Stimulated activated memory B cell treated with anti-CD40 and anti-IgM and Interleukin-4, amounts not matched to agents 10 μg/mL and 1 μg/mL and 100 μg/mL, for 72 hours (primary cell): ENCODE measurements around the gene CDC14B.
"Not testable (repeated sequence)": the region's sequence is repeated elsewhere in the genome, so short reads cannot be mapped to it uniquely, and the experiment has no call there.

ENCODE experiments used
- ATAC-seq: fragments of 150-1000 bp; cut with Tn5 transposase; 2 replicates; pipeline ENCODE4 v1.10.0; 2021
- H3K27ac Mint-ChIP-seq: one replicate; pipeline ENCODE4 v1.8.0; 2022; ENCODE audit warnings: mild to moderate bottlenecking, mixed read lengths
- H3K27me3 Mint-ChIP-seq: one replicate; pipeline ENCODE4 v1.8.0; 2022; ENCODE audit warnings: mixed read lengths
- H3K36me3 Mint-ChIP-seq: one replicate; pipeline ENCODE4 v1.8.0; 2022; ENCODE audit warnings: mixed read lengths
- H3K4me1 Mint-ChIP-seq: one replicate; pipeline ENCODE4 v1.8.0; 2022; ENCODE audit warnings: mixed read lengths
- H3K4me3 Mint-ChIP-seq: one replicate; pipeline ENCODE4 v1.8.0; 2022; ENCODE audit warnings: mild to moderate bottlenecking, moderate library complexity, mixed read lengths
- H3K9me3 Mint-ChIP-seq: one replicate; pipeline ENCODE4 v1.8.0; 2022; ENCODE audit warnings: mixed read lengths

The CDC14B gene

DNA sequence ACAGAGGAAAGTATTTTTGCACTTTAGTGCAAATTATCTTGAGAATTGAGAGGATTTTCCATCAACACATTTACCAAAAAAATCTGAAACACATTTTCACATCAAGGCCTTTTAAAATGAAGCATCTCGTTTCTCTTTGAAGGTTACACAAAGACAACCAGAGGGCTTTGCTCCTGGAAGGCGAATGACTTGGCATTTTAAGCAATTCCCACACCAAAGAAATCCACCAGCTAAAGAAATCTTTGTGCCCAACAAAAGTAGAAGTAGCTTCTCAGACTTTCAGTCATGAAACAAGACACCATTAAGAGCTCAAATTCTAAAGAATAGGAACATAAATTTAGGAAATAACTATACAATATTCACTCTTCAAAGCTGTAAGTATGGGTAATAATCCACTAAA, 109.8 kb downstream of the CDC14B start:
- H3K27me3 Mint-ChIP-seq: no peaks in the 10 kb centered on the region

GRCh38 chr9:96509026-96509425, 110.6 kb downstream of the CDC14B start:
- Mint-ChIP-seq H3K4me1 (no peaks in the 10 kb centered on the region), H3K27me3 (no peaks in the 10 kb centered on the region), H3K27ac (no peak overlapping the region), H3K4me3 (no peak overlapping the region), H3K9me3 (no peaks in the 10 kb centered on the region), H3K36me3 (peaks cover 29% of the 10 kb centered on the region)
- ATAC-seq: no peak

More for the DNA sequence above, 109.8 kb downstream of the CDC14B start:
- ATAC-seq: no peak
- Mint-ChIP-seq H3K9me3 (no peaks in the 10 kb centered on the region), H3K4me3 (no peak overlapping the region), H3K36me3 (peaks cover 30% of the 10 kb centered on the region), H3K4me1 (no peaks in the 10 kb centered on the region), H3K27ac (no peak overlapping the region)

DNA sequence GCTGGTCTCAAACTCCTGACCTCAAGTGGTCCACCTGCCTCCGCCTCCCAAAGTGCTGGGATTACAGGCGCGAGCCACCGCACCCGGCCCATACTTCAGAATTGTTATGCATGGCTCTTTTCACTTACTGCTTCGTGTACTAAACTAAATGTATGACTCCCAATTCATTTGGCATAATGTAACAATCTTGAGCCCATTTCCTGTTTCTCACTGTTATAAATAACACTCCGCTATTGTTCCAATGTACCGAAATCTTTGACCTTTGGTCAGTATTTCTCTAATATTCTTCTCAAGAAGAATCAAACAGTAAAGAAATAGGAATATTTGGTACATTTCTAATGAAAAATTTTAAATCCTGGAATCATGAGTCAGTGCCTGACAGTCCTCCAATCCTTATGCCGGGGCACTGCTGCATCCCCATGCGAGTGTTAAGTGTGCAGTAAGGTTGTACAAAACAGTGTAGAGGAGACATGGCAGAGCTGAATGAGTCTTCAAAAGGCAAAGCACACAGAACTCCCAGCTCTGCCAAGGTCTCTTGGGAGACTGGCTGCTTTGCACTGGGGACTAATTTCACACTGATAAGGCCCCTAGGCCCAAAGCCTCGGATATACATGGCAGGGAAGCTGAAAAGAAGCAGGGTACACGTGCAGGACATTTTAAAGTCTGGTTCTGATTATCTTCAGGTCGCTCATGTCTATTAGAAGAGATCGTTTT, 111.3 kb downstream of the CDC14B start:
- H3K4me1 Mint-ChIP-seq: no peaks in the 10 kb centered on the region
- no peak for ATAC-seq
- no peak overlapping the region for H3K4me3 Mint-ChIP-seq
- no peaks in the 10 kb centered on the region for H3K27me3 Mint-ChIP-seq
- H3K36me3 Mint-ChIP-seq: peaks cover 29% of the 10 kb centered on the region
- H3K9me3 Mint-ChIP-seq: no peaks in the 10 kb centered on the region
- H3K27ac Mint-ChIP-seq: no peak overlapping the region

GRCh38 chr9:96505316-96505991, 114.2 kb downstream of the CDC14B start:
- no peak overlapping the region for H3K4me3 Mint-ChIP-seq
- no peaks in the 10 kb centered on the region for H3K27me3 Mint-ChIP-seq
- H3K36me3 Mint-ChIP-seq: peaks cover 27% of the 10 kb centered on the region
- H3K4me1 Mint-ChIP-seq: no peaks in the 10 kb centered on the region
- H3K9me3 Mint-ChIP-seq: no peaks in the 10 kb centered on the region
- H3K27ac Mint-ChIP-seq: no peak overlapping the region
- ATAC-seq: no peak

DNA sequence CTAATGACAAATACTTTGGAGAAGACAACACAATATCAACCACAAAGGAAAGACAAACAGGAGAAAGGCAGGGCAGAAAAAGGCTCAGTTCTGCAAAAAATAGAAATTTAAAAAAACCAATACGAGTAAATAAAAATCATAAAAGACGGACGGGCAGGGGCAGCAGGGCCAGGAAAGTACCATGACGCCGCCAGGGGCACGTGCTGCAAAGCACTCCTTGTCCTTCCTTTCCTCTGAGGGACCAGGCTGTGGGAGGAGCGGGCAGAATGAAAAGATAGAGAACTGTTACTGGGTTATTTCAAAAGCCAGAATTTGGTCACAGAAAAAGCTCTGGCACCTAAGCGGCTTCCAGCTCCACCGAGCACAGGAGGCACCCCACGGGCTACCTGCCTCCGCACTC, 115.7 kb downstream of the CDC14B start:
- no peak overlapping the region for H3K27ac Mint-ChIP-seq
- no peaks in the 10 kb centered on the region for H3K9me3 Mint-ChIP-seq
- H3K4me1 Mint-ChIP-seq: no peaks in the 10 kb centered on the region
- H3K36me3 Mint-ChIP-seq: peaks cover 19% of the 10 kb centered on the region
- H3K27me3 Mint-ChIP-seq: no peaks in the 10 kb centered on the region
- ATAC-seq: no peak
- no peak overlapping the region for H3K4me3 Mint-ChIP-seq

DNA sequence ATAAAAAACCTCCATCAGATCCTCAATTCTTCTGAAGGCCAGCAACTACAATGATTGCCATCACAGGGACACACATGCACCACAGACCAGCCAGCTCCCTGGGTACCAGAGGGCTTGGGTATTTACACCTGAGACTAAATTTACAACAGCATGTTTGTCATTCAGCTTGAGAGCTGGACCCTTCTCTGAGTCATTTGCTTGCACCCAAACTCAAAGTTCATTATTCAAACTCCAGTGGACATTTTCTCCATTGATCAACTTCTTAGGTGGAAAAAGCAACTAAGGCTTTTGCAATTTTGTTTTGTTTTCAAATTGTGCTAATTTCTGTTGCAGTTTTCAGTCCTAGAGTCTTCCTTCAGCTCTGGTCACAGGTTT, 116.3 kb downstream of the CDC14B start:
- H3K27me3 Mint-ChIP-seq, H3K4me3 Mint-ChIP-seq, H3K27ac Mint-ChIP-seq, H3K9me3 Mint-ChIP-seq, ATAC-seq, H3K4me1 Mint-ChIP-seq: not testable (repeated sequence)
- peaks cover 14% of the 10 kb centered on the region for H3K36me3 Mint-ChIP-seq

GRCh38 chr9:96502539-96503373, 116.9 kb downstream of the CDC14B start:
- Mint-ChIP-seq H3K9me3 (no peaks in the 10 kb centered on the region), H3K36me3 (peaks cover 12% of the 10 kb centered on the region), H3K4me1 (no peaks in the 10 kb centered on the region), H3K27ac (no peak overlapping the region), H3K27me3 (no peaks in the 10 kb centered on the region), H3K4me3 (no peak overlapping the region)
- ATAC-seq: no peak

- H3K36me3 Mint-ChIP-seq: peaks cover 12% of the 10 kb centered on the region
- ATAC-seq: no peak
- H3K27ac Mint-ChIP-seq: no peak overlapping the region
- no peaks in the 10 kb centered on the region for H3K9me3 Mint-ChIP-seq
- H3K4me1 Mint-ChIP-seq: no peaks in the 10 kb centered on the region
- H3K4me3 Mint-ChIP-seq: no peak overlapping the region
- H3K27me3 Mint-ChIP-seq: no peaks in the 10 kb centered on the region
These were observed 117.8 kb downstream of the CDC14B start for GRCh38 chr9:96501633-96502538.

DNA sequence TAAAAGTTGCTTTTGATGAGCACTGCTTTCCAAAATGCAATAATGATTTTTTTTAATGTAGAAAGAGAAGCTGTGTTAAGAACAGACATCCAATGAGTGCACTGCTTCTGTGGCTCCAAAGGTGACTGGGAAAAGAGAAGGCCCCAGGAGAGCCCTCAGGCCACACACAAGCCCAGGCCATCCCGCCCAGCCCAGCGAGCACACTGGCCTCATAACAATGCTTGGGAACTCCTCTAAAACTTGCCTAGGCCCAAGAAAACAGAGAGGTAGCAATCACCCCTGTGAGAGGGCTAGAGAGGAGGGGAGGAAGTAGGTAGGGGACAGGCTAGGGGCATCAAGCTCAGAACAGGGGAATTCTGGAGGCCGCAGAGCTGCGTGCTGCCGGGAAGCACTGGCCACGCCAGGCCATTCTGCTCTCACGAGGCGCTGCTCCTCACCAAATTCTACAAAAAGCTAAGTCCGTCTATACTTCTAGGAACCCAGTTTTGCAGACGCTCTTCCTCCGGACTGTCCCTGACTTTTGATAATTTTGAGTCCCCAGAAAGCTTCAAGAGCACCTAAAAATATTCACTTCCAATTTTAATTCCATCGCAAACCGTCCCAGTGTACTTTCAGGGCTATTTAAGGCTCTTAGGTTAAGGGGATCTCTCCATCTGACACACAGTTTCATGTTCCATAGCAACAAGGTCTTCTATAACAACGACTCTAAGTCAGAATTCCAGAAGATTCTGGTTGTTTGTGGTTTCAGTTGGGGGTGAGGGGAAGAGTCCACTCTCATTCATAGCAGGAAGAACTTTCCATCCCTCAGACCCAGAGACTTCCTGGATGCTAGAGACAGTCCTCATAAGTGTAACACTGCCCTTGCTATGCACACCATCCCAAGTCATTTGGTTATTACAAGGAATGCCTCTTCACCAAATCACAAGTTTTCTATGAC, 118.7 kb downstream of the CDC14B start:
- H3K4me1 Mint-ChIP-seq: no peaks in the 10 kb centered on the region
- no peak overlapping the region for H3K27ac Mint-ChIP-seq
- ATAC-seq: no peak
- H3K4me3 Mint-ChIP-seq: no peak overlapping the region
- no peaks in the 10 kb centered on the region for H3K9me3 Mint-ChIP-seq
- H3K27me3 Mint-ChIP-seq: no peaks in the 10 kb centered on the region
- H3K36me3 Mint-ChIP-seq: peaks cover 12% of the 10 kb centered on the region

- no peaks in the 10 kb centered on the region for H3K9me3 Mint-ChIP-seq
- ATAC-seq: no peak
- no peaks in the 10 kb centered on the region for H3K27me3 Mint-ChIP-seq
- H3K4me3 Mint-ChIP-seq: no peak overlapping the region
- H3K4me1 Mint-ChIP-seq: no peaks in the 10 kb centered on the region
- peaks cover 9% of the 10 kb centered on the region for H3K36me3 Mint-ChIP-seq
- no peak overlapping the region for H3K27ac Mint-ChIP-seq
These were observed 120.4 kb downstream of the CDC14B start for GRCh38 chr9:96499257-96499656.

- Mint-ChIP-seq H3K36me3 (peaks cover 5% of the 10 kb centered on the region), H3K27ac (no peak overlapping the region), H3K4me3 (no peak overlapping the region), H3K9me3 (no peaks in the 10 kb centered on the region), H3K27me3 (no peaks in the 10 kb centered on the region), H3K4me1 (no peaks in the 10 kb centered on the region)
- no peak for ATAC-seq
These were observed 120.8 kb downstream of the CDC14B start for GRCh38 chr9:96498796-96499195.

DNA sequence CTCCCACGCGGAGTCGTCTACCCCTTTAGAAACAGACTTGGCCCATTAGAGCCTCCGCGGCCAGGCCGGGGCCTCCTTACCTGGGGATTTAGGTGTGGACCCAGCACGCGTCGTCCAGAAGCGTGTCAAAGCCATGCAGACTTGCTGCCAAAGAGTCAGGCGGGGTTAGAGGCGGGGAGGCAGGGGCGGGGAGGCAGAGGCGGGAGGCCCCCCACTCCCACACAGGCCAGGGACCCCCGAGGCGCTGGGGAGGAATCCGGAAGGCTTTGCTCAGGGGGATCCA, 122.6 kb downstream of the CDC14B start:
- Mint-ChIP-seq H3K4me1 (no peaks in the 10 kb centered on the region), H3K27ac (no peak overlapping the region), H3K27me3 (no peaks in the 10 kb centered on the region), H3K36me3 (no peaks in the 10 kb centered on the region), H3K4me3 (no peak overlapping the region), H3K9me3 (no peaks in the 10 kb centered on the region)
- ATAC-seq: no peak

DNA sequence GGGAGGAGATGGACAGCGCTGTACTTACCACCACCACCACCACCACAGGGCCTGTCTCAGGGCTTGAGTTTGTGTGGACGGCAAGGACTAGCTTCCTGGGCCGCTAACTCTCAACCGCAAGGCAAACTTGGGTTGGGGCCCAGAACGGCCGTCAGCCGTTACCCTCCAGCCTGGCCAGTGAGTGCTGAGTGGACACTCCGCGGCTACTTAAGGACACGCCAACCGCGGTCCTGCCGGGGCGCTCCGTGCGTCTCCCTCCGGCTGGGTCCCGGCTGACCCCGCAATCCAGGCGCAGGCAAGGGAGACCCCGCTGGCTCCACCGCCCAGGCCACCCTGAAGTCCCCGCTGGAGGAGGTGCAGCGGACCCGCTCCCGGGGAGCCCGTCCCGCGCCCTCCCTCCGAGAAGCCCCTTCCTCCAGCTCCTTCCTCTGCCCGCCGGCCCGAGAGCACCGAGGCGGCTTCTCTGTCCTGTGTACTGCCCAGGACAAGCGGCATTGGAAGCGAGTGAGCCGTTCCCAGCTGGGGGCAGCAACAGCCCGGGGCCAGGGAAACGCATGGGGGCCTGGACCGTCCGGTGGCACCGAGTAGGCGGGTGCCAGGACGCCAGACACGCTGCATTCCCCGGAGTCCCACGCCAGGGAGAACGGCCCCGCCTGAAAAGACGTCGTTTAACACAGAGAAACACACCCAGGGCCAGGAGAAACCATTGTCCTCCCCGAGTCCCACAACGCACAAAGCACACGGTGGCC, 123.1 kb downstream of the CDC14B start:
- Mint-ChIP-seq H3K36me3 (peaks cover 4% of the 10 kb centered on the region), H3K9me3 (no peaks in the 10 kb centered on the region), H3K4me1 (no peaks in the 10 kb centered on the region), H3K4me3 (no peak overlapping the region), H3K27ac (no peak overlapping the region), H3K27me3 (no peaks in the 10 kb centered on the region)
- ATAC-seq: peak; percentile 51

DNA sequence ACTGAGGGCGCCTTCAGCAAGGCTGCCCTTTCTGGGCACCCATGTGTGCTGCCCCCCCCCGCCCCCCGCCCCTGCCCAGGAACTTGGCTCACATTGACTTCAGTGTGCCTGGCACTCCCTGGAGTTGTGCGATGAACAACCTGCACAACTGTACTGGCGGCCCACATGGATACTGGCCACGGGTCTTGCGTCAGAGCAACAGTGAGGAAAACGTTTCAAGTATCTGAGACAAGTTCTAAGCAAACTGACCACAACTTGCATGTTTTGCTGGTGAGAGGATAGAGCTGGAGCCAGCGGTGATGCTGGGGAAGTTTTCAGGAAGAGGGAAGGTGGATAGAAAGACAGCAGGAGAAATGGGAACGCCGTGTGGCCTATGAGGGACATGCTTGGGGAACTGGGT, 124.3 kb downstream of the CDC14B start:
- no peak for ATAC-seq
- Mint-ChIP-seq H3K4me1 (no peaks in the 10 kb centered on the region), H3K27ac (no peak overlapping the region)

More for the DNA sequence above, 124.3 kb downstream of the CDC14B start:
- peaks cover 8% of the 10 kb centered on the region for H3K36me3 Mint-ChIP-seq
- no peaks in the 10 kb centered on the region for H3K27me3 Mint-ChIP-seq
- no peak overlapping the region for H3K4me3 Mint-ChIP-seq
- no peaks in the 10 kb centered on the region for H3K9me3 Mint-ChIP-seq
